A204.1 (cell line): ENCODE data around the gene SPIN3.
"Not testable (repeated sequence)": the region's sequence is repeated elsewhere in the genome, so short reads cannot be mapped to it uniquely, and the experiment has no call there.

ENCODE experiments used
- FAIRE-seq: peaks from 2 replicates; lab custom pipeline; 2012; peaks lifted over from hg19 to GRCh38; lab: Jason Lieb, UNC

Gene SPIN3

GRCh38 chrX:56995271-56995994 lies at the start of gene SPIN3:
SPIN3 (minus strand) TSS chrX:56995541; CDS start chrX:56994947, 594 bp downstream.
- no peak for FAIRE-seq

- no peak for FAIRE-seq
These were observed 48.9 kb upstream of the SPIN3 start for GRCh38 chrX:57044245-57044644.

GRCh38 chrX:57037265-57037664 lies 41.9 kb upstream of the SPIN3 start:
- FAIRE-seq = not testable (repeated sequence)

- FAIRE-seq = no peak
These were observed 718 bp downstream of the SPIN3 start for GRCh38 chrX:56994375-56995270.

- FAIRE-seq = no peak
These were observed 7.6 kb downstream of the SPIN3 start for GRCh38 chrX:56987741-56988140.

GRCh38 chrX:56986138-56986537 lies 9.2 kb downstream of the SPIN3 start:
- FAIRE-seq = no peak

- FAIRE-seq = peak; percentile 68
These were observed 17.2 kb downstream of the SPIN3 start for GRCh38 chrX:56978172-56978571.

- no peak for FAIRE-seq
These were observed 19.7 kb downstream of the SPIN3 start for GRCh38 chrX:56975611-56976010.

GRCh38 chrX:56974408-56974807 lies 20.9 kb downstream of the SPIN3 start:
- FAIRE-seq = no peak

GRCh38 chrX:56969559-56969958 lies 25.8 kb downstream of the SPIN3 start:
- no peak for FAIRE-seq

- no peak for FAIRE-seq
These were observed 26.4 kb downstream of the SPIN3 start for GRCh38 chrX:56968980-56969379.

GRCh38 chrX:56963377-56963776 lies 32.0 kb downstream of the SPIN3 start:
- FAIRE-seq = no peak

- no peak for FAIRE-seq
These were observed 47.6 kb downstream of the SPIN3 start for GRCh38 chrX:56947699-56948098.

- FAIRE-seq = not testable (repeated sequence)
These were observed 49.1 kb downstream of the SPIN3 start for GRCh38 chrX:56946201-56946600.

- FAIRE-seq = not testable (repeated sequence)
These were observed 50.1 kb downstream of the SPIN3 start for GRCh38 chrX:56945226-56945625.

GRCh38 chrX:56943264-56943663 lies 52.1 kb downstream of the SPIN3 start:
- FAIRE-seq = no peak
